ENCODE results near the gene RYR1. TPM values are rescaled to one million over a fixed set of nuclear protein-coding genes. Genes with fewer than 3 reads are reported as not detected.
"Not testable (repeated sequence)": the region's sequence is repeated elsewhere in the genome, so short reads cannot be mapped to it uniquely, and the experiment has no call there.

RYR1 gene
- total and polyA plus RNA-seq, 2 experiments from 2014 or later, result under 0.01 TPM; not detected in 1

GRCh38 chr19:38515896-38516295 is 82.4 kb downstream of the RYR1 start:
- TF ChIP-seq EZH2 (IDR thresholded peaks at IDR 0.05; ENCODE audit: insufficient read depth, poor library complexity, severe bottlenecking) (no peak), EZH2phosphoT487 (IDR thresholded peaks at IDR 0.05; ENCODE audit: insufficient read depth, low read depth) (no peak)
- Histone ChIP-seq H3K79me2 (ENCODE audit: insufficient read depth) (no peaks in the 10 kb centered on the region), H2AFZ (no peak overlapping the region), H3K4me2 (ENCODE audit: unreplicated experiment) (no peak overlapping the region), H3K9me3 (ENCODE audit: low read depth) (no peaks in the 10 kb centered on the region), H3K9ac (no peak overlapping the region), H3K27me3 (replicated peaks; ENCODE audit: insufficient read depth) (peaks cover 4% of the 10 kb centered on the region; the same call in 1 of the 2 replicates), H3F3A (ENCODE audit: insufficient read depth) (no peaks in the 10 kb centered on the region), H3K27ac (no peak overlapping the region), H3K4me1 (ENCODE audit: insufficient read depth) (no peaks in the 10 kb centered on the region), H3K9me2 (ENCODE audit: insufficient read depth) (no peaks in the 10 kb centered on the region), H4K20me1 (ENCODE audit: insufficient read depth) (no peaks in the 10 kb centered on the region), H3K36me3 (ENCODE audit: low read depth) (no peaks in the 10 kb centered on the region), H3K4me3 (no peak overlapping the region)
- WGBS, 2 experiments (ENCODE audit: low coverage in 1 of 2, low lambda C conversion rate in 2 of 2, missing lambda C conversion rate in 2 of 2), result 62 to 67% methylated on average over 15 to 17 of the region's 17 CpGs
- no peak for DNase-seq
- in situ Hi-C loops (cut with MboI), result no loop called here

- Histone ChIP-seq H4K20me1 (ENCODE audit: insufficient read depth) (no peaks in the 10 kb centered on the region), H3K4me2 (ENCODE audit: unreplicated experiment) (no peak overlapping the region), H3K79me2 (ENCODE audit: insufficient read depth) (no peaks in the 10 kb centered on the region), H3K4me3 (no peak overlapping the region), H3F3A (ENCODE audit: insufficient read depth) (no peaks in the 10 kb centered on the region), H3K27me3 (replicated peaks; ENCODE audit: insufficient read depth) (no peaks in the 10 kb centered on the region; the same call in 1 of the 2 replicates), H3K27ac (no peak overlapping the region), H2AFZ (no peak overlapping the region), H3K9me3 (ENCODE audit: low read depth) (no peaks in the 10 kb centered on the region), H3K36me3 (ENCODE audit: low read depth) (no peaks in the 10 kb centered on the region), H3K9me2 (ENCODE audit: insufficient read depth) (no peaks in the 10 kb centered on the region), H3K9ac (no peak overlapping the region), H3K4me1 (ENCODE audit: insufficient read depth) (no peaks in the 10 kb centered on the region)
- no peak for TF ChIP-seq EZH2phosphoT487 (IDR thresholded peaks at IDR 0.05; ENCODE audit: insufficient read depth, low read depth)
- no peak for TF ChIP-seq EZH2 (IDR thresholded peaks at IDR 0.05; ENCODE audit: insufficient read depth, poor library complexity, severe bottlenecking)
- WGBS, 2 experiments (ENCODE audit: low coverage in 1 of 2, low lambda C conversion rate in 2 of 2, missing lambda C conversion rate in 2 of 2), result 77 to 81% methylated on average over 6 of the region's 6 CpGs
- no peak for DNase-seq
- in situ Hi-C loops (cut with MboI), result no loop called here
Observed at GRCh38 chr19:38516802-38517201, 83.3 kb downstream of the RYR1 start.

GRCh38 chr19:38517321-38517720 is 83.8 kb downstream of the RYR1 start:
- Histone ChIP-seq H3K27ac (no peak overlapping the region), H3F3A (ENCODE audit: insufficient read depth) (no peaks in the 10 kb centered on the region), H4K20me1 (ENCODE audit: insufficient read depth) (no peaks in the 10 kb centered on the region), H3K9me2 (ENCODE audit: insufficient read depth) (no peaks in the 10 kb centered on the region), H2AFZ (no peak overlapping the region), H3K79me2 (ENCODE audit: insufficient read depth) (no peaks in the 10 kb centered on the region), H3K36me3 (ENCODE audit: low read depth) (no peaks in the 10 kb centered on the region), H3K27me3 (replicated peaks; ENCODE audit: insufficient read depth) (no peaks in the 10 kb centered on the region; the same call in 1 of the 2 replicates), H3K4me3 (no peak overlapping the region), H3K9ac (no peak overlapping the region), H3K4me2 (ENCODE audit: unreplicated experiment) (no peak overlapping the region), H3K9me3 (ENCODE audit: low read depth) (no peaks in the 10 kb centered on the region), H3K4me1 (ENCODE audit: insufficient read depth) (no peaks in the 10 kb centered on the region)
- DNase-seq, result no peak
- TF ChIP-seq EZH2 (IDR thresholded peaks at IDR 0.05; ENCODE audit: insufficient read depth, poor library complexity, severe bottlenecking) (no peak), EZH2phosphoT487 (IDR thresholded peaks at IDR 0.05; ENCODE audit: insufficient read depth, low read depth) (no peak)
- in situ Hi-C loops (cut with MboI), result no loop called here
- 76 to 80% methylated on average over 9 to 21 of the region's 21 CpGs for WGBS, 2 experiments (ENCODE audit: low coverage in 1 of 2, low lambda C conversion rate in 2 of 2, missing lambda C conversion rate in 2 of 2)

GRCh38 chr19:38517980-38518379 is 84.5 kb downstream of the RYR1 start:
- H3F3A ChIP-seq (ENCODE audit: insufficient read depth); H3K4me1 ChIP-seq (ENCODE audit: insufficient read depth); H3K27me3 ChIP-seq (replicated peaks; ENCODE audit: insufficient read depth); H3K9me3 ChIP-seq (ENCODE audit: low read depth); H3K9ac ChIP-seq; in situ Hi-C loops (cut with MboI); H2AFZ ChIP-seq; H3K27ac ChIP-seq; H3K4me2 ChIP-seq (ENCODE audit: unreplicated experiment); DNase-seq; H3K9me2 ChIP-seq (ENCODE audit: insufficient read depth); H3K36me3 ChIP-seq (ENCODE audit: low read depth); H3K4me3 ChIP-seq; H4K20me1 ChIP-seq (ENCODE audit: insufficient read depth); H3K79me2 ChIP-seq (ENCODE audit: insufficient read depth): not testable (repeated sequence)
- 80 to 88% methylated on average over 1 of the region's 1 CpG for WGBS, 2 experiments (ENCODE audit: low coverage in 1 of 2, low lambda C conversion rate in 2 of 2, missing lambda C conversion rate in 2 of 2)

GRCh38 chr19:38519168-38519567 is 85.7 kb downstream of the RYR1 start:
- Histone ChIP-seq H3K4me3 (no peak overlapping the region), H3K4me2 (ENCODE audit: unreplicated experiment) (no peak overlapping the region), H3K4me1 (ENCODE audit: insufficient read depth) (no peaks in the 10 kb centered on the region), H3K27ac (no peak overlapping the region), H3K27me3 (replicated peaks; ENCODE audit: insufficient read depth) (no peaks in the 10 kb centered on the region; the same call in 1 of the 2 replicates), H3K9ac (no peak overlapping the region), H3K36me3 (ENCODE audit: low read depth) (no peaks in the 10 kb centered on the region), H2AFZ (no peak overlapping the region), H3F3A (ENCODE audit: insufficient read depth) (no peaks in the 10 kb centered on the region), H4K20me1 (ENCODE audit: insufficient read depth) (no peaks in the 10 kb centered on the region), H3K79me2 (ENCODE audit: insufficient read depth) (no peaks in the 10 kb centered on the region), H3K9me3 (ENCODE audit: low read depth) (no peaks in the 10 kb centered on the region), H3K9me2 (ENCODE audit: insufficient read depth) (no peaks in the 10 kb centered on the region)
- no peak for DNase-seq
- in situ Hi-C loops (cut with MboI), result no loop called here
- 73 to 81% methylated on average over 22 to 26 of the region's 26 CpGs for WGBS, 2 experiments (ENCODE audit: low coverage in 1 of 2, low lambda C conversion rate in 2 of 2, missing lambda C conversion rate in 2 of 2)
- TF ChIP-seq EZH2phosphoT487 (IDR thresholded peaks at IDR 0.05; ENCODE audit: insufficient read depth, low read depth), result no peak
- TF ChIP-seq EZH2 (IDR thresholded peaks at IDR 0.05; ENCODE audit: insufficient read depth, poor library complexity, severe bottlenecking), result no peak

Data from GM23248 (cell line).